Retinal pigment epithelial cell (primary cell): ENCODE results near the gene ZNF23.

Experiments
- DNase-seq: peaks from one replicate; pipeline ENCODE4 v3.0.0-alpha.2; 2010; ENCODE audit warnings: low read depth
- H3K4me3 ChIP-seq: 2 replicates; pipeline ENCODE4 v1.5.1; 2011; ENCODE audit warnings: mild to moderate bottlenecking, low read length, control low read depth, moderate library complexity
- CTCF ChIP-seq: conservative IDR thresholded peaks from 2 replicates; pipeline ENCODE4 v1.5.1; 2011; ENCODE audit warnings: low read depth, low read length, control low read depth, inconsistent platforms

ZNF23 gene

GRCh38 chr16:71409011-71409775 lies 52.9 kb downstream of the ZNF23 start:
- no peak overlapping the region for H3K4me3 ChIP-seq
- no peak for TF ChIP-seq CTCF
- DNase-seq, result no peak

- H3K4me3 ChIP-seq, result no peak overlapping the region
- DNase-seq, result no peak
- no peak for TF ChIP-seq CTCF
These were observed 53.5 kb downstream of the ZNF23 start for GRCh38 chr16:71408536-71408935.

GRCh38 chr16:71407731-71408130 lies 54.3 kb downstream of the ZNF23 start:
- no peak for TF ChIP-seq CTCF
- H3K4me3 ChIP-seq, result no peak overlapping the region
- no peak for DNase-seq

- no peak for TF ChIP-seq CTCF
- no peak for DNase-seq
- H3K4me3 ChIP-seq, result no peak overlapping the region
These were observed 55.3 kb downstream of the ZNF23 start for GRCh38 chr16:71406724-71407123.

GRCh38 chr16:71406316-71406715 lies 55.7 kb downstream of the ZNF23 start:
- no peak overlapping the region for H3K4me3 ChIP-seq
- TF ChIP-seq CTCF, result no peak
- no peak for DNase-seq

- no peak for DNase-seq
- TF ChIP-seq CTCF, result no peak
These were observed 57.7 kb downstream of the ZNF23 start for GRCh38 chr16:71404364-71404763.

GRCh38 chr16:71402674-71403073 lies 59.4 kb downstream of the ZNF23 start:
- H3K4me3 ChIP-seq, result no peak overlapping the region
- no peak for DNase-seq
- no peak for TF ChIP-seq CTCF

More at GRCh38 chr16:71404364-71404763, 57.7 kb downstream of the ZNF23 start:
- no peak overlapping the region for H3K4me3 ChIP-seq
